B cell (primary cell): ENCODE results near the gene C5AR1. TPM values are rescaled to one million over a fixed set of nuclear protein-coding genes. Genes with fewer than 3 reads are reported as not detected.

Experiments
- ATAC-seq: fragments of 200-7000 bp; cut with Tn5 transposase; one replicate; pipeline ENCODE4 v1.10.0; 2021; ENCODE audit warnings: low read depth, mild to moderate bottlenecking, moderate number of reproducible peaks, moderate library complexity
- CTCF ChIA-PET: fragments of 350-600 bp; sonication (Branson Sonifier 250); formaldehyde crosslinking; loops from one replicate; lab custom pipeline; 2021; ENCODE audit warnings: antibody characterized with exemption, inconsistent platforms; lab: Charles Lee
- POLR2A ChIA-PET: fragments of 350-600 bp; sonication (Branson Sonifier 250); formaldehyde crosslinking; loops from one replicate; lab custom pipeline; 2021; ENCODE audit warnings: antibody characterized with exemption; lab: Charles Lee
- DNase-seq: peaks from one replicate; pipeline ENCODE4 v3.0.0; 2013
- H2AFZ ChIP-seq: 2 replicates; pipeline ENCODE4 v1.6.1; 2012; ENCODE audit warnings: mild to moderate bottlenecking, low read depth, low read length; ENCODE audit not compliant: insufficient read depth, poor library complexity, severe bottlenecking
- H3K27ac ChIP-seq, 2 donors: 1 replicate in 1 of 2; 2 replicates in 1 of 2; pipeline ENCODE4 v1.5.1; 2012 to 2013; ENCODE audit warnings: low read length in 2 of 2, mild to moderate bottlenecking in 2 of 2, moderate library complexity in 1 of 2
- H3K27me3 ChIP-seq, 4 experiments: fragments of 200-600 bp in 1 of 4; sonication (generic) in 1 of 4; replicated peaks in 1 of 4; 1 replicate in 2 of 4; 2 replicates in 2 of 4; pipeline versions ENCODE4 v1.6.1 to v1.7.0; 2013 to 2016; ENCODE audit warnings: low read length in 3 of 4, mild to moderate bottlenecking in 2 of 4, mixed read lengths in 1 of 4, moderate library complexity in 1 of 4; ENCODE audit not compliant: insufficient read depth in 4 of 4, control insufficient read depth in 3 of 4; ENCODE audit errors: control extremely low read depth in 1 of 4
- H3K36me3 ChIP-seq, 2 experiments: replicated peaks in 1 of 2; 1 replicate in 1 of 2; 2 replicates in 1 of 2; pipeline versions ENCODE4 v1.6.1 to v1.7.1; 2013; ENCODE audit warnings: low read length in 1 of 2; ENCODE audit not compliant: insufficient read depth in 2 of 2, control insufficient read depth in 1 of 2; ENCODE audit errors: control extremely low read depth in 1 of 2, extremely low read depth in 1 of 2
- H3K4me1 ChIP-seq, 2 donors: fragments of 200-600 bp in 1 of 2; sonication (generic) in 1 of 2; 1 replicate in 1 of 2; 2 replicates in 1 of 2; pipeline versions ENCODE4 v1.5.1 to v1.6.1; 2013 to 2017; ENCODE audit warnings: low read length in 2 of 2; ENCODE audit not compliant: control insufficient read depth in 2 of 2, insufficient read depth in 2 of 2
- H3K4me2 ChIP-seq: replicated peaks from 2 replicates; pipeline ENCODE3; 2012; ENCODE audit warnings: mild to moderate bottlenecking, low read depth, low read length; ENCODE audit not compliant: poor library complexity, severe bottlenecking
- H3K4me3 ChIP-seq, 5 experiments: fragments of 200-600 bp in 1 of 5; sonication (generic) in 1 of 5; 1 replicate in 3 of 5; 2 replicates in 2 of 5; pipeline versions ENCODE4 v1.5.1 to v1.7.0; 2011 to 2016; ENCODE audit warnings: low read length in 4 of 5, mild to moderate bottlenecking in 4 of 5, low read depth in 2 of 5, control low read depth in 1 of 5, moderate library complexity in 1 of 5; ENCODE audit not compliant: insufficient read depth in 1 of 5; ENCODE audit errors: control extremely low read depth in 1 of 5, extremely low read depth in 1 of 5
- H3K79me2 ChIP-seq: fragments of 200-600 bp; sonication (generic); one replicate; pipeline ENCODE4 v1.6.0; 2016; ENCODE audit warnings: low read length; ENCODE audit not compliant: control insufficient read depth, insufficient read depth
- H3K9ac ChIP-seq: fragments of 200-600 bp; sonication (generic); 2 replicates; pipeline ENCODE4 v1.6.1; 2017; ENCODE audit warnings: mild to moderate bottlenecking, low read length, moderate library complexity
- H3K9me3 ChIP-seq, 3 donors: one replicate each; pipeline versions ENCODE4 v1.6.1 to v1.7.1; 2013; ENCODE audit warnings: low read length in 2 of 3; ENCODE audit not compliant: control insufficient read depth in 2 of 3, insufficient read depth in 1 of 3; ENCODE audit errors: control extremely low read depth in 1 of 3
- H4K20me1 ChIP-seq: 2 replicates; pipeline ENCODE4 v1.6.0; 2012; ENCODE audit warnings: mild to moderate bottlenecking, low read length; ENCODE audit not compliant: insufficient read depth, control insufficient read depth, poor library complexity, severe bottlenecking
- H3K27ac Mint-ChIP-seq: one replicate; pipeline ENCODE4 v1.8.0; 2021; ENCODE audit warnings: mixed read lengths
- H3K27me3 Mint-ChIP-seq: one replicate; pipeline ENCODE4 v1.8.0; 2021; ENCODE audit warnings: mixed read lengths
- H3K4me1 Mint-ChIP-seq: one replicate; pipeline ENCODE4 v1.8.0; 2021; ENCODE audit warnings: mixed read lengths
- H3K4me3 Mint-ChIP-seq: one replicate; pipeline ENCODE4 v1.8.0; 2021; ENCODE audit warnings: mixed read lengths
- H3K9me3 Mint-ChIP-seq: one replicate; pipeline ENCODE4 v1.8.0; 2022; ENCODE audit warnings: mixed read lengths; ENCODE audit not compliant: insufficient read depth
- EZH2 ChIP-seq: IDR thresholded peaks from 2 replicates; pipeline ENCODE4 v1.6.1; 2012; ENCODE audit warnings: borderline replicate concordance, low read depth, mild to moderate bottlenecking, moderate library complexity, low read length; ENCODE audit not compliant: insufficient read depth, poor library complexity, severe bottlenecking
- WGBS: methylation state at CpG from one replicate; pipeline ENCODE4 v1.1.5; 2013; ENCODE audit warnings: missing lambda C conversion rate; ENCODE audit not compliant: insufficient coverage; 5-methylcytosine and 5-hydroxymethylcytosine counted together
- intact Hi-C: fragments of 100-400 bp; cut with micrococcal nuclease; formaldehyde crosslinking; loops from one replicate; pipeline ENCODE4 v1.10.0; 2022
- polyA plus RNA-seq: library from polyadenylated mRNA; depleted of rRNA; stranded (reverse); fragments of >200 nt; gene quantifications from 2 replicates; pipeline ENCODE4 v1.2.3, GENCODE V29; 2012
- total RNA-seq, 2 donors: library from RNA; stranded (reverse); fragments of 120-200 nt in 1 of 2; gene quantifications; 1 replicate in 1 of 2; 2 replicates in 1 of 2; pipeline versions ENCODE4 v1.2.3 to v1.2.4, GENCODE V29; 2013 to 2022
- TF ChIP-seq, protein P1 (sequence below): fragments of 200-600 bp; IDR thresholded peaks from one replicate; pipeline ENCODE4 v1.8.0; 2022; ENCODE audit warnings: antibody characterized with exemption, mild to moderate bottlenecking

Gene C5AR1
- total and polyA plus RNA-seq, 2 donors (not counting 1 experiment from before 2014, with no cell fraction given) = 4.1 to 4.9 TPM

DNA sequence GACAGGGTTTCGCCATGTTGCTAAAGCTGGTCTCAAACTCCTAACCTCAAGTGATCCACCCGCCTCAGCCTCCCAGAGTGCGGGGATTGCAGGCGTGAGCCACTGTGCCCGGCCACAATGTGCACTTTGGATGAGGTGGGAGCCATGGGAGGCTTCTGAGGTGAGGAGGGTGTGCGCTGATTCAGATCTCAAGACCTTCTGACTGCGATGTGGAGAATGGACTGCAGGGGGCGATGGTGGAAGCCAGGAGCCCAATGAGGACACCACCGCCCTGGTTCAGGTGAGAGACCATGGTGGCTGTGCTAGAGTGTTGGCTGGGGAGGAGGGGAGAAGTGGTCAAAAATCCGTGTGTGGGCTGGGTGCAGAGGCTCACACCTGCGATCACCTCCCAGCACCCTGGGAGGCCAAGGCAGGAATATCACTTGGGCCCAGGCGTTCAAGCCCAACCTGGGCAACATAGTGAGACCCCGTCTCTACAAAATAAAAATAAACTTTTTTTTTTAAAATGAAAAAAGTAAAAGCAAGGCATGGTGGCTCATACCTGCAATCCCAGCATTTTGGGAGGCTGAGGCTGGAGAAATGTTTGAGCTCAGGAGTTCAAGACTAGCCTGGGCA lies 29.4 kb upstream of the C5AR1 start:
- no peaks in the 10 kb centered on the region for H3K79me2 ChIP-seq
- Mint-ChIP-seq H3K27me3 (no peaks in the 10 kb centered on the region), H3K9me3 (no peaks in the 10 kb centered on the region), H3K27ac (no peak overlapping the region), H3K4me1 (peaks cover 14% of the 10 kb centered on the region), H3K4me3 (no peak overlapping the region)
- ChIA-PET POLR2A (interaction anchor here (0.8 kb wide), 1 partner anchor 158 kb away, joined by 6 read pairs; no protein-coding TSS in a partner anchor), CTCF (interaction anchor here (0.9 to 1.2 kb wide), 2 partner anchors 24 to 68 kb away, joined by 3 to 4 read pairs; no protein-coding TSS in a partner anchor)
- intact Hi-C loops = no loop called here
- no peak overlapping the region for H2AFZ ChIP-seq
- H3K27me3 ChIP-seq = no peaks in the 10 kb centered on the region
- ATAC-seq = peak; percentile 35
- TF ChIP-seq EZH2 = no peak
- TF ChIP-seq, protein P1, sequence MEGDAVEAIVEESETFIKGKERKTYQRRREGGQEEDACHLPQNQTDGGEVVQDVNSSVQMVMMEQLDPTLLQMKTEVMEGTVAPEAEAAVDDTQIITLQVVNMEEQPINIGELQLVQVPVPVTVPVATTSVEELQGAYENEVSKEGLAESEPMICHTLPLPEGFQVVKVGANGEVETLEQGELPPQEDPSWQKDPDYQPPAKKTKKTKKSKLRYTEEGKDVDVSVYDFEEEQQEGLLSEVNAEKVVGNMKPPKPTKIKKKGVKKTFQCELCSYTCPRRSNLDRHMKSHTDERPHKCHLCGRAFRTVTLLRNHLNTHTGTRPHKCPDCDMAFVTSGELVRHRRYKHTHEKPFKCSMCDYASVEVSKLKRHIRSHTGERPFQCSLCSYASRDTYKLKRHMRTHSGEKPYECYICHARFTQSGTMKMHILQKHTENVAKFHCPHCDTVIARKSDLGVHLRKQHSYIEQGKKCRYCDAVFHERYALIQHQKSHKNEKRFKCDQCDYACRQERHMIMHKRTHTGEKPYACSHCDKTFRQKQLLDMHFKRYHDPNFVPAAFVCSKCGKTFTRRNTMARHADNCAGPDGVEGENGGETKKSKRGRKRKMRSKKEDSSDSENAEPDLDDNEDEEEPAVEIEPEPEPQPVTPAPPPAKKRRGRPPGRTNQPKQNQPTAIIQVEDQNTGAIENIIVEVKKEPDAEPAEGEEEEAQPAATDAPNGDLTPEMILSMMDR = peak; percentile 42
- no peak overlapping the region for H3K27ac ChIP-seq
- H3K4me2 ChIP-seq = no peak overlapping the region
- H3K9ac ChIP-seq = no peak overlapping the region
- H3K9me3 ChIP-seq = no peaks in the 10 kb centered on the region
- peaks cover 4 to 8% of the 10 kb centered on the region in 2 donors for H3K4me1 ChIP-seq
- no peak for DNase-seq
- no peak overlapping the region for H3K4me3 ChIP-seq
- H4K20me1 ChIP-seq = peaks cover 10% of the 10 kb centered on the region
- no peaks in the 10 kb centered on the region for H3K36me3 ChIP-seq
- WGBS = 96% methylated on average over 9 of the region's 13 CpGs

DNA sequence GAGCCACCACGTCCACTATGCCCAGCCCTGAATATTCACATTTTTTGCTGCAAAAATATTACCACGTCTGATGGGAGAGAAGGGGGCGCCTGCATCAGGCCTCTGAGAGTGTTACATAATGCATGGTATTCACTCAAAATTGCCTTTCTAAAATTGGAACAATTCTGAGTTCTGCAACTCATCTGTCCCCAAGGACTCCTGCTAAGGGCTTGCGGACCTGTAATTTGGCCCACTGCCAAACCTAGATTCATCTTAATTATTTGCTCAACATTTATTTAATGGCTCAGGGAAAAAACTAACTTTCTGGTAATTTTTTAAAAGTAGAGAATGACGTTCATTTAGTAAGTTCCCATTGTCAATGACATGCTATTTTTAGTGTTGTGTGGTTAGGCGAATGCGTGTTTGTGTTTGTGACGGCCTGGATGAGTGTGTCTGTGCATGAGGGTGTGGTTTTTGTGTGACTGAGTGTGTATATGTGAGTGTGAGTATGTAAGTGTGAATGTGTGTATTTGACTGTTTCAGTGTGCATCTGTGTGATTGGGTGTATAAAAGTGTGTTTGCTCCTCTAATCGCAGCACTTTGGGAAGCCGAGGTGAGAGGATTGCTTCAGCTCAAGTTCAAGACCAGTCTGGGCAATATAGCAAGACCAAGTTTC lies 26.1 kb upstream of the C5AR1 start:
- Histone ChIP-seq H3K27me3 (no peaks in the 10 kb centered on the region), H3K79me2 (no peaks in the 10 kb centered on the region), H3K9me3 (peaks cover 0 to 1% (median 0%) of the 10 kb centered on the region in 3 donors), H2AFZ (no peak overlapping the region), H3K4me1 (peaks cover 6 to 8% of the 10 kb centered on the region in 2 donors), H4K20me1 (no peaks in the 10 kb centered on the region), H3K27ac (no peak overlapping the region), H3K4me2 (no peak overlapping the region), H3K9ac (no peak overlapping the region), H3K4me3 (no peak overlapping the region), H3K36me3 (no peaks in the 10 kb centered on the region)
- Mint-ChIP-seq H3K4me1 (peaks cover 12% of the 10 kb centered on the region), H3K4me3 (no peak overlapping the region), H3K27me3 (no peaks in the 10 kb centered on the region), H3K9me3 (no peaks in the 10 kb centered on the region), H3K27ac (no peak overlapping the region)
- TF ChIP-seq, protein P1 = no peak
- no peak for TF ChIP-seq EZH2
- no peak for DNase-seq
- POLR2A ChIA-PET = no interaction called here
- CTCF ChIA-PET = interaction anchor here (0.7 to 2.2 kb wide), 8 partner anchors 9 to 421 kb away, joined by 3 to 19 read pairs (median 8); partner anchors contain the start of genes INAFM1 and SAE1
- WGBS = 60% methylated on average over 6 of the region's 10 CpGs
- no peak for ATAC-seq
- intact Hi-C loops = loop anchor here (1.0 kb wide), 1 partner anchor 108 kb away; no protein-coding TSS in a partner anchor
